HepG2 (cell line): ENCODE measurements around the gene ITPR1. TPM values are rescaled to one million over a fixed set of nuclear protein-coding genes. Genes with fewer than 3 reads are reported as not detected.

ENCODE experiments used
- ATAC-seq: fragments of 200-7000 bp; cut with Tn5 transposase; 3 replicates; pipeline ENCODE4 v1.9.1; 2020; ENCODE audit warnings: mild to moderate bottlenecking, moderate library complexity
- BruUV-seq: library from RNA; stranded (reverse); fragments of 400-500 nt; replicated peaks from 2 replicates; lab custom pipeline; 2021; lab: Mats Ljungman, UMichigan
- CTCF ChIA-PET: fragments of 300-600 bp; formaldehyde crosslinking; extraction: SDS; loops from one replicate; lab custom pipeline; 2021; ENCODE audit warnings: low total read pairs, inconsistent platforms, low intra/inter-chr PET ratio; lab: Yijun Ruan, JAX
- POLR2A ChIA-PET: fragments of 350-600 bp; sonication (Branson Sonifier 250); formaldehyde crosslinking; loops from one replicate; lab custom pipeline; 2020; ENCODE audit warnings: antibody characterized with exemption, inconsistent platforms; lab: Yijun Ruan, JAX
- DNase-seq: peaks from one replicate; pipeline ENCODE4 v3.0.0-alpha.2; 2015; ENCODE audit warnings: low spot score
- FAIRE-seq: peaks from 3 replicates; lab custom pipeline; 2011; peaks lifted over from hg19 to GRCh38; lab: Jason Lieb, UNC
- H2AFZ ChIP-seq: one replicate; pipeline ENCODE4 v1.6.1; 2011; ENCODE audit warnings: low read length, inconsistent platforms
- H3K27ac ChIP-seq: fragments of 300-600 bp; 3 replicates; pipeline ENCODE4 v1.8.0; 2011; ENCODE audit warnings: mixed run types, mild to moderate bottlenecking, mixed read lengths, low read length, inconsistent platforms; ENCODE audit not compliant: insufficient read depth; ENCODE audit errors: extremely low read length
- H3K27me3 ChIP-seq, 2 experiments: fragments of 200-600 bp in 1 of 2; 2 replicates in 1 of 2; 3 replicates in 1 of 2; pipeline versions ENCODE4 v1.6.0 to v1.8.0; 2011; ENCODE audit warnings: low read length in 2 of 2, mild to moderate bottlenecking in 2 of 2, moderate library complexity in 2 of 2, inconsistent platforms in 1 of 2; ENCODE audit not compliant: insufficient read depth in 2 of 2, control insufficient read depth in 1 of 2
- H3K36me3 ChIP-seq, 2 experiments: fragments of 200-600 bp in 1 of 2; replicated peaks in 1 of 2; 2 replicates in 1 of 2; 3 replicates in 1 of 2; pipeline versions ENCODE4 v1.5.1 to v1.8.0; 2011; ENCODE audit warnings: low read length in 2 of 2, inconsistent platforms in 1 of 2; ENCODE audit not compliant: insufficient read depth in 2 of 2, control insufficient read depth in 1 of 2
- H3K4me1 ChIP-seq: 2 replicates; pipeline ENCODE4 v1.5.1; 2012; ENCODE audit warnings: low read length, inconsistent platforms; ENCODE audit not compliant: insufficient read depth
- H3K4me2 ChIP-seq: 2 replicates; pipeline ENCODE4 v1.6.0; 2011; ENCODE audit warnings: low read depth, low read length, inconsistent platforms
- H3K4me3 ChIP-seq, 3 experiments: fragments of 200-600 bp in 1 of 3; sonication (generic), shearing (Covaris generic) in 1 of 3; replicated peaks in 1 of 3; 2 replicates each; pipeline ENCODE4 v1.5.1; 2011 to 2016; ENCODE audit warnings: low read length in 3 of 3, inconsistent platforms in 2 of 3, low read depth in 2 of 3, mild to moderate bottlenecking in 2 of 3, control low read depth in 1 of 3, mixed read lengths in 1 of 3; ENCODE audit not compliant: insufficient read depth in 1 of 3
- H3K79me2 ChIP-seq: one replicate; pipeline ENCODE4 v1.6.1; 2011; ENCODE audit warnings: low read length, inconsistent platforms; ENCODE audit not compliant: insufficient read depth
- H3K9ac ChIP-seq: 2 replicates; pipeline ENCODE4 v1.6.0; 2011; ENCODE audit warnings: mild to moderate bottlenecking, low read depth, low read length, inconsistent platforms; ENCODE audit not compliant: insufficient read depth
- H3K9me3 ChIP-seq: 2 replicates; pipeline ENCODE4 v1.5.1; 2012; ENCODE audit warnings: mild to moderate bottlenecking, low read length
- H4K20me1 ChIP-seq: 2 replicates; pipeline ENCODE4 v1.6.0; 2011; ENCODE audit warnings: inconsistent platforms, mild to moderate bottlenecking, low read length, moderate library complexity; ENCODE audit not compliant: insufficient read depth
- ASH2L ChIP-seq: fragments of 300-600, 200-600 bp; sonication (generic); IDR thresholded peaks from 2 replicates; pipeline ENCODE4 v1.7.0; 2017; ENCODE audit warnings: low read depth, mild to moderate bottlenecking, moderate library complexity, mixed read lengths, low read length; ENCODE audit not compliant: insufficient read length
- KLF11 ChIP-seq: IDR thresholded peaks from 2 replicates; pipeline ENCODE4 v1.6.1; 2016; ENCODE audit warnings: missing compliant biosample characterization
- MAFK ChIP-seq, 2 experiments: IDR thresholded peaks in 1 of 2; conservative IDR thresholded peaks in 1 of 2; 2 replicates each; pipeline ENCODE4 v1.6.1; 2011; ENCODE audit warnings: improper control_type of control experiment in 2 of 2, low read length in 2 of 2
- NR2C2 ChIP-seq: sonication (generic); formaldehyde crosslinking; IDR thresholded peaks from 2 replicates; pipeline ENCODE4 v1.4.0; 2020; ENCODE audit warnings: missing genetic modification reagents, mild to moderate bottlenecking, moderate library complexity, borderline replicate concordance
- POGZ ChIP-seq: sonication (generic); formaldehyde crosslinking; IDR thresholded peaks from 2 replicates; pipeline ENCODE4 v1.4.0; 2020; ENCODE audit warnings: mild to moderate bottlenecking, missing genetic modification reagents
- USF2 ChIP-seq, 2 experiments: sonication (generic) in 1 of 2; formaldehyde crosslinking in 1 of 2; IDR thresholded peaks; 2 replicates each; pipeline versions ENCODE4 v1.5.1 to v1.6.1; 2011 to 2020; ENCODE audit warnings: borderline replicate concordance in 1 of 2, low read depth in 1 of 2, low read length in 1 of 2, mild to moderate bottlenecking in 1 of 2, missing genetic modification reagents in 1 of 2, moderate library complexity in 1 of 2
- ZNF354B ChIP-seq: sonication (generic); formaldehyde crosslinking; IDR thresholded peaks from 2 replicates; pipeline ENCODE4 v1.8.0; 2022; ENCODE audit warnings: mild to moderate bottlenecking, missing genetic modification reagents
- WGBS: methylation state at CpG from one replicate; pipeline ENCODE4 v1.1.6; 2017; ENCODE audit warnings: low lambda C conversion rate; 5-methylcytosine and 5-hydroxymethylcytosine counted together
- in situ Hi-C: cut with HindIII; loops from 2 replicates; pipeline ENCODE4 v1.10.0; 2017; ENCODE audit warnings: low pct_unique_long_range_greater_than_20kb; ENCODE audit not compliant: extremely low pct_ligation_motif_present
- intact Hi-C: fragments of 100-400 bp; cut with micrococcal nuclease; formaldehyde crosslinking; loops from one replicate; pipeline ENCODE4 v1.10.0; 2022; ENCODE audit not compliant: unreplicated experiment
- polyA plus RNA-seq, 8 experiments: library from polyadenylated mRNA; depleted of rRNA in 3 of 8; stranded (reverse) in 7 of 8; unstranded in 1 of 8; fragments of >200 nt; fragmentation: Illumina TruSeq in 4 of 8; extraction: Trizol in 4 of 8; gene quantifications; 2 replicates each; pipeline versions ENCODE4 v1.2.1 to v1.2.3, GENCODE V29; 2011 to 2016; ENCODE audit warnings: low read depth in 4 of 8, missing spikeins in 1 of 8, mixed read lengths in 1 of 8; ENCODE audit not compliant: insufficient read depth in 1 of 8
- total RNA-seq, 5 experiments: library from RNA; depleted of rRNA; stranded (reverse); fragments of >200 nt; fragmentation: Illumina TruSeq; extraction: Trizol; gene quantifications; 2 replicates each; pipeline ENCODE4 v1.2.3, GENCODE V29; 2016; ENCODE audit warnings: low read depth in 1 of 5

The ITPR1 gene
- total and polyA plus RNA-seq, 2 of the 13 experiments (the other 11 are each of a cell fraction or from before 2014, with no cell fraction given) = 10.0 to 11.4 TPM

- H3K27me3 ChIP-seq = no peaks in the 10 kb centered on the region; a peak in 1 of 5 replicates
- DNase-seq (no peak), FAIRE-seq (no peak), ATAC-seq (no peak)
- peaks cover 5 to 27% of the 10 kb centered on the region in 2 experiments; a peak in 3 of 5 replicates for H3K36me3 ChIP-seq
- H3K4me2 ChIP-seq = no peak overlapping the region
- no peaks in the 10 kb centered on the region for H3K4me1 ChIP-seq
- no peak overlapping the region for H3K4me3 ChIP-seq
- ChIA-PET CTCF (no interaction called here), POLR2A (no interaction called here)
- BruUV-seq = no TSS peak
- 95% methylated on average over 3 of the region's 3 CpGs for WGBS
- in situ Hi-C loops (no loop called here), intact Hi-C loops (no loop called here)
- H2AFZ ChIP-seq = no peak overlapping the region
- TF ChIP-seq KLF11 = no peak
- TF ChIP-seq ASH2L = no peak
- no peak for TF ChIP-seq ZNF354B
- TF ChIP-seq MAFK (conservative IDR thresholded peaks at IDR 0.05 in 1 of 2, IDR thresholded peaks at IDR 0.05 in 1 of 2; ENCODE audit: low read length in 2 of 2) = peak in 1 of 2 experiments; percentile 36; a peak in 1 of 4 replicates
- no peak for TF ChIP-seq USF2 (IDR thresholded peaks at IDR 0.05; ENCODE audit: low read depth, low read length)
- TF ChIP-seq USF2 (CRISPR knock-in tag; IDR thresholded peaks at IDR 0.05; ENCODE audit: borderline replicate concordance) = no peak
- TF ChIP-seq NR2C2 (CRISPR knock-in tag) = no peak
- TF ChIP-seq POGZ (CRISPR knock-in tag) = no peak
- no peaks in the 10 kb centered on the region for H4K20me1 ChIP-seq
- no peaks in the 10 kb centered on the region for H3K9me3 ChIP-seq
- no peak overlapping the region for H3K27ac ChIP-seq
- no peak overlapping the region for H3K9ac ChIP-seq
- H3K79me2 ChIP-seq = no peaks in the 10 kb centered on the region
Measured at GRCh38 chr3:4698125-4698821, 205.1 kb downstream of the ITPR1 start.
